Measurements from ENCODE around the gene STMN3.
"Not testable (repeated sequence)": the region's sequence is repeated elsewhere in the genome, so short reads cannot be mapped to it uniquely, and the experiment has no call there.

Gene STMN3

DNA sequence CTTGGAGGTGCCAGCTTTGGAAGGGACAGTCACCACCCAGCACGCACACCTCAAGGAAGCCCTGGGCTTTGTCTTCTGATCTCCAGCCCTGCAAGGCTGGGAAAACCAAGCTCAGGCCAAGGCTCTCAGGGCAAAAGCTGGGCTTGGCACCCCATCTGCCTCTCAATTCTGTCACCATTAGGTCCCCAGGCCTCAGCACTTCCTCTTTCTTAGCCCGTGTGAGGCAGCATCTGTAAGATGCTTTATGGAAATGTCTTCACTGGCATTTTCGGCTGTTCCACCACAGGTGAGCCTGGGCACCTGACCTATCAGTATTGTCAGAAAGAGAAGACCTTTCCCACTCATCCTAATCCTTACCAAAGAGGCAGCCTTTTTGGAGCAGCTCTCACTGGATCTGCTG, 50.9 kb downstream of the STMN3 start:
- DNase-seq = no peak

DNA sequence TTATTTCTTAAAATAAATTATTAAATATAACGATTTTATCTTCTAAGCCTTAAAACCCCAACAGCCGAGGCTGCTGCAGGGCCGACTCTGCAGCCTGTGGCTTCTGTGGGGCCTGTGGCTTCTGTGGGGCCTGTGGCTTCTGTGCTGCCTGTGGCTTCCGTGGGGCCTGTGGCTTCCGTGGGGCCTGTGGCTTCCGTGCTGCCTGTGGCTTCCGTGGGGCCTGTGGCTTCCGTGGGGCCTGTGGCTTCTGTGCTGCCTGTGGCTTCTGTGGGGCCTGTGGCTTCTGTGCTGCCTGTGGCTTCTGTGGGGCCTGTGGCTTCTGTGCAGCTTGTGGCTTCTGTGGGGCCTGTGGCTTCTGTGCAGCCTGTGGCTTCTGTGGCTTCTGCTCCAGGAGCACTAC, 51.5 kb downstream of the STMN3 start:
- not testable (repeated sequence) for DNase-seq

DNA sequence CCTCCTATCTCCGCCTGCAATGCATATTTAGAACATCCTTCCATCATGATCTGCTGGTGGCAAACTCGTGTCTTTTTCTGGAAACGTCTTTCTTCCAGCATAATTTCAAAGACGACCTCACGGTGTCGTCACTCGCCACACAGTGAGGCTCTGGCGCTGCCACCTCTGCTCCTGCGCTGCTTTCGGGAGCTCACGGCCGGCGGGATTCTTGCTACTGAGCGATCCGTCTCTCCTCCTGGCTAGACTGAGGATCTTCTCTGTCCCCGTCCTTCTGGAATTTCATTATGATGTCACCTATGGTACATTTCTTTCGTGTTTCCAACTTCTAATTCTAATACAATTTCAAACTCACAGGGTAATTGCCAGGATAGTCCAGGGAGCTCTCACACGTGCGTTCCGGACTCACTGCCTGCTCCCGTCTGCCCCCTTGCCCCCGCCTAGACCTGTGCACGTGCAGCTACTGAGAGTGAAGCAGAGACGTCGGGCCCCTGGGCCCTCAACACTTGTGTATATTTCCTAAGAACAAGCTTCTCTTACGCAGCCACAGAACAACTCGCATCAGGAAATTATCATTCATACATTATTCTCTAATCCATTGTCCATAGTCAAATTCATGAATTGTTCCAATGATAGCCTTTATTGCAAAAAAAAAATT, 53.7 kb downstream of the STMN3 start:
- no peak for DNase-seq

DNA sequence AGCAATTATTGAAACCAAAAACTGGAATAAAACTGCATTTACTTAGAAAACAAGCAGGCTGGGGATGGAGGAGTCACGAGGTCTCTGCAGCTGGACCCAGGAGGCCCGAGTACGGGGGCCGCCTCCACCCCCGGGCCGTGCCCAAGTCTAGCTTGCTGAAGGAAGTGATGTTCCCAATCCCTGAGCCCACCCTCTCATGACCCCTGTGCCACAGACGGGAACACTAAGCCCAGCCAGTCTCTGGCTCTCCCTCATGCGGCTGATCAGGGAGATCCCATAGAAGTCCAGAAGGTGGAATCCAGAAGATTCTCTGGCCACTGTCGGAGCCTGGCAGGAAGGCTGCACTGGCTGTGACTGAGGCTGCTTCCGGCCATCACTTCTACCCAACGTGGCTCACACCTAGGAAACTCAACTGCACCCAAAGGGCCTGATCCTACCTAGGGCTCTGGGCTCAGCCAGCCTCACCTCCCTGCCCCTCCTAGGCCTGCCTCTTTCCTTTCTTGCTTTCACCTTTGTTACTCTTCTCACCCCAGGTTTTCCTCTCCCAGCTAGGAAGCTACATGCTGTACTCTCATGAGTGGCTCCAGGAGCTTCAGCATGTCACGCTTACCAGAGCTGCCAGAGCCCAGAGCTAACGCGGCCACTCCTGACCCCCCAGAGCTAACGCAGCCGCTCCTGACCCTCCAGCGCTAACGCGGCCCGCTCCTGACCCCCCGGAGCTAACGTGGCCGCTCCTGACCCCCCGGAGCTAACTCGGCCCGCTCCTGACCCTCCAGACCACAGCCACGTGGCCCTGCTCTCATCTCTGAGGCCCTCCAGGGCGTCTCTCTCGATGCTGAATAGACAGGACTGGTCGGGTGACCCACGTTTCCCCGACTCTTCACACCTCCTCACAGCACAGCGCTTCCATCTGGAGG, 54.5 kb downstream of the STMN3 start:
- no peak for DNase-seq

DNA sequence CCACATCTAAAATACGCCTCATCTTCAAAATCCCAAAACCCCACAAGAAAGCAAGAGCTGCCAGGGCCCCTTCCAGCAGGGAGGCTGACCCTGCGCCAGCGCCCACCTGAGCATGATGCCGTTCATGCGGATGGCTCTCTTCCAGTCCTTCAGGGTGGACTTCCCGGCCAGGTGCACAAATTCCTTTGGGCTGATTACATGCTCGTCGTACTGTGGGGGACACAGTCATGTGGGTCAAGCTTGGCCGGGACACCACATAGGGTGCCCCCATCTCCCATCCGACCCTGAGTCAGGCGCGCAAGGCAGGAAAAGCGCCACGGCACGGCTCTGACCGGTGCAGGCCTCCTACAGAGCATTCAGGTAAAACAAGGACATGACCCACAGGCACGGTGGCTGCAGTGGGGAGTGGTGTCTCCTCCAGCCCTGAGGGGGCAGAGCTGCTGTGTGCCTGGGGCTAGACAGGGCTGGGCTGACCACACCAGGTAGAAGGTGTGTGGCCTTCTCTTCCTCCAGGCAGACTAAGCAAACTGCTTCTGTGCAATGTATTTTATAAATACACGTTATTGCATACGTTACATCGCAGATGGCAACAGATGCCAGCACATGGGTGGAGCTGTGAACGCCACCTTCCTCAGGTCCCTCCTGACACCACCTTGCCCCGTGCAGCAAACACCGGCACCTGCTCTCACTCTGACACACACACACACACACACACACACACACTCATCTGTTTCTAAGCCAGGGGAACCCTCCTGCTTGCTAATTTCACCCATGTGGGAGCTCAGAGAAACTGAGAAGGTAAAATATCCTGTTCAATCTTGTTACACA, 55.4 kb downstream of the STMN3 start:
- DNase-seq = no peak

DNA sequence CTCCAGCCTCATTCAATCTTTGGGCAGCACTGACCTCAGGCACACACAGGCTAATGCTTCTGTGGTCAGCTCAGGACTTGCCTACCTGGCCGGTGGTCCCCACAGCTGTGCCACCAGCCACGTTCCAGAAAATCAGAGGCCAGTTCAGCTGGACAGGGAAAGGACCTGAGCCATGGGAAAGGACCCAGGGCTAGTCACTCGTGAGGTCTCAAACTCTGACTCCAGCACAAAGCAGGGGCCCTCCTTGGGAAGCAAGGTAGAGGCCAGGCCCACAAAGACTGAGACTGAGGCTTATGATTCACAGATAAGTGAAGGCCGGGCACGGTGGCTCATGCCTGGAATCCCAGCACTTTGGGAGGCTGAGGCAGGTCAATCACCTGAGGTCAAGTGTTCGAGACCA, 56.8 kb downstream of the STMN3 start:
- no peak for DNase-seq

DNA sequence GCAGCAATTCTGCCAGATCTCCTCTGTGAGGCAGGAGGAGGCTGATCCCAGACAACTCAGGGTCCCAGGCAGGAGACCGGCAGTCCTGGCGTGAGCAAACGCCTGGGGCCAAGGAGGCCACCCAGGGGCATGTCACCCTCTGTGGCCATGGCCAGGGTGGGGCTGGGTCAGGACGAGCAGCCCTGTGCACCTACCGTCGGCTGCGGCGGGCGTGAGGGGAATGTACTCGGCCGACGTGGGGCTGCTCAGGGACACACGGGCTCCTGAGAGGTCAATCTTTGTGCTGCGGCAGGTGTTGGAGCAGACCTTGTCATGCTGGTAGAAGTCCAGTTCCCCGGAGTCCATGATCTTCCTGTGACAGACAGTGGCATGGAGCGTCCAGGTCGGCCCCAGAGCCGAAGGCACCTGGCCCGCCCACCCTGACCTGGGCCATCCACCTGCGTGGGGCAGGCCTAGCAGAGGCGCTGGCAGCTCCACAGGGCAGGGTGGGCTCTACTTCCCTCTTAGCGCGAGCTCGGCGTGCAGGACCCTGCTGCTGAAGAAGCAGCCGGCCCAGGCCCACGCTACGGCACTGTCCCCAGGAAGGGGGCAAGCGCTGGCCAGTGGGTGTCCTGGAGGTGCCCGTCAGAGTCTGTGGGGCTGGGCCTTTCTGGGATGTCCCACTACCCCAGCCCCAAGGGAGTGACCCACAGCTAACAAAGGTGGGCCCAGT, 57.7 kb downstream of the STMN3 start:
- DNase-seq = no peak

DNA sequence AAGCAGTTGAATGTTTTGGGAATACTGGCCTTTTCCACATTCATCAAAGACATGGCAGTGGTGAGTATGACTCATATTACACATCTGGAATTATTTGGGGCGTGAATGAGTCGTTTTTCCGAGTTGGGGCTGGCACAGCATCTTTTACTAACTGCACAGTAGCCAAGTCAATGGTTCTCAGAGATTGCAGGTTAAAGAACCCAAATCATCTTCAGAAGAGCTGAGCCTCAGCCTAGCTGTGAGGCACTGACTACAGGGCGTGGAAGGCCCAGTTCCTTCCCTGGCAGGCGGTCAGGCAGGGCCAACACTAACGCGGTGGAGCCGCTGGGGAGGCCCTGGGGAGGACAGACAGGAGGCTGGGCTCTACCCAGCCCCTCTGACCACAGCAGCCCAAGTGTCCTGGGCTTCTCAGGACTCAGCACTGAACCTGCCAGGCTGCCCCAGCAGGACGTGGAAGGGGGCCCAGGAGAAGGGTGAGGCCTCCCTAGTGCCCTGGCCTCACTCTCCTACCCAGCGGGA, 59.1 kb downstream of the STMN3 start:
- no peak for DNase-seq

DNA sequence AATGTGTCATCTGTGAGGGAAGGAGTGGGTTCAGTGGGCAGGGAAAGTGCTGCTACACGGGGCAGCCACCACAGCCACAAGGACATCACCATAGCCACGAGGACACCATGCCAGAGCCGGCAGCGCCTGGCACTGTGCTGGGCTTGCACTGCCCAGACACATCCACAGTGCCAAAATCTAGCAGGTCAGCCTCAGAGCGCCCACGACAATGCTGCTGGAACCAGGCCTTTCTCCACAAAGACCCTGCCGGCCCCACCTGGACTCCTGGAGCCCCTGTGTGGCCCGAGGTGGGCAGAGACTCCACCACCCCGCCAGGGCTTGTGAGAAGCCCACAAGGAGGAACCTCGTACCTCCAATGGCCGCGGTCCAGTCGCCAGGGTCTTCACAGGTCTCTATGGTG, 60.6 kb downstream of the STMN3 start:
- no peak for DNase-seq

DNA sequence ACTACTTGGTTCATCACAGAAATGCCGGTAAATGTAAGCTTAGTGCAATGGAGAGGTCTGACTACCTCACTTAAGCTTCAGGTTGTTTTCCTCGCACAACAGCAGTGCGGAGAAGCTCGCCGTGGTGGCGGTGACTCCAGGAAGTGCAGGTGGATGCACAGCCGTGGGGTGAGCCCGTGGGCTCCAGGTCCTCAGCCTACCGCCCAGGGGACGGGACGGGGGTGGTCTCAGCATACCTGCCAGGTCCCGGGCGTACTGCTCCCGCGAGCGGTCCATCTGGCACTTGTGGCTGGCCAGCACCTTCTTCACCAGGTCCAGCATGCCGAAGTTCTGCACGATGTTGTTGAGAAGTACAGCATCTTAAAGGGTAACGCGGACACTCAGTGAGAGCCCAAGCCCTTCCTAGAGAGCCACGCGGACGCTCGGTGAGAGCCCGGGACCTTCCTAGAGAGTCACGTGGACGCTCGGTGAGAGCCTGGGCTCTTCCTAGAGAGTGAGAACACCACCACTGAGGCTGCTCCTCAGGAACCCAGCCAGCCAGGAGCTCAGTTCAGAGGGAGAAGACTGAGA, 61.4 kb downstream of the STMN3 start:
- DNase-seq = no peak

DNA sequence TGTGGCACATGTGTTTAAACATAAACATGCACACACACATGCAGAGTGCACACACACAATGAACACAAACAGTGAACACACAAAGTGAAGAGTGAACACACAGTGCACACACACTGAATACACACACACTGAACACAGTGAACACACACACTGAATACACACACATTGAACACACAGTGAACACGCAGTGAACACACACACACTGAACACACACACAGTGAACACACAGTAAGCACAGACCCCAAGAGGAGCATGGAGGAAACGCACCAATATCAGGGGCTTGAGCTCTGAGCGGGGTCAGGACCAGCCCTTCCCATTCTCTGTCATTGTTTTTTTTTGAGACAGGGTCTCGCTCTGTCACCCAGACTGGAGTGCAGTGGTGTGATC, 62.1 kb downstream of the STMN3 start:
- DNase-seq = no peak

DNA sequence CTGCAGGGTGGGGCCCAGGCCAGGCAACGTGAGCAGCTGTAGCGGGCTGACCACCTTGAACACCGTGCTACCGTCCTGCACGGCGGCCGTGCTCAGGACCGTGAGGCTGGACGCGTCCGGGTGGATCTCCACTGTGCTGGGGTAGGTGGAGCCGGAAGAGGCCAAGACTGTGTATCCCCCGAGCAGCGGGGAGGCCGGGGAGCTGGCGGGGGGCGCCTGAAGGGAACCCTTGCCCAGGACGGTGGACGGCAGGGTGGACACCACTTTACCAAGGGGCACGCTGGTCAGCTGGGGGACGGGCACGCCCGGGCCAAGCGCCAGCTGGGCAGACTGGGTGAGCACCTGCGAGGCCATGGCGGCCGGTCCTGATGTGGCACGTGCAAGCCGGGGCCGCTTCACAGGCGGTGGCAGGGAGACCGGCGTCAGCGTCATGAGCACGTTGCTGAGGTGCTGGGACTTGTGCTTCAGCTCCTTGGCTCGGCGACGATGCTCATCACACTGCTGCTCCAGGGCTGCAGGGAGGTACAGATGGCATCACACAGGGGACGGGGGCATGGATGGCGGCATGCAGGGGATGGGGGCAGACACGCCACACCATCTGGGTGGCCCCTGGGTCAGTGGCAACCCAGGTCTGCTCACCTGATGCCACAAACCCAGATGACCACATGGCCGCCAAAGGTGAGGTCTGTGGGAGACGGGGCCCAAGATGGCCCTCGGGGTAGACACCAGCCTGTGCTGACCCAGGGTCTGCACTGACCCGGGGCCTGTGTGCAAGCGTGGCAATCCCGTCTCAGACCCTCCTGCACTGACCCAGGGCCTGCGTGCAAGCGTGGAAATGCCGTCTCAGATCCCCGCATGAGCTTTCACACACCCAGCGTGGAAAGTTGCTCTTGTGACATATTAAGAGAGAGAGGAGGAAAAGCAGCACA, 62.7 kb downstream of the STMN3 start:
- DNase-seq = no peak

Data from DMS79 treated with DMSO at 0.1 percent for 48 hours (cell line).